Measurements from ENCODE around the gene EIF4ENIF1.
A peak's percentile ranks its signal among the peaks of the same experiment; 100 is the strongest.
"Not testable (repeated sequence)": the region's sequence is repeated elsewhere in the genome, so short reads cannot be mapped to it uniquely, and the experiment has no call there.

The EIF4ENIF1 gene

DNA sequence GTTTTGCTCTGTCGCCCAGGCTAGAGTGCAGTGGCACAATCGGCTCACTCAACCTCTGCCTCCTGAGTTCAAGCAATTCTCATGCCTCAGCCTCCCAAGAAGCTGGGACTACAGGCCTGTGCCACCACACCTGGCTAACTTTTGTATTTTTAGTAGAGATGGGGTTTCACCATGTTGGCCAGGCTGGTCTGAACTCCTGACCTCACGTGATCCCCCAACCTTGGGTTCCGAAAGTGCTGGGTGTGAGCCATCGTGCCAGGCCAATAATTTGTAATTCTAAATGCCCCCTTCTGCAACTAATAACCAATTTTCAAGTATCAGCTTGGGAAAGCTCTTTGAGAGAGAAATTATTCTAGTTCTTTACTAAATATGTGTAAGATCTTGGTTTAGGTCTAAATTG is 3.7 kb upstream of the EIF4ENIF1 start:
- DNase-seq = not testable (repeated sequence)

DNA sequence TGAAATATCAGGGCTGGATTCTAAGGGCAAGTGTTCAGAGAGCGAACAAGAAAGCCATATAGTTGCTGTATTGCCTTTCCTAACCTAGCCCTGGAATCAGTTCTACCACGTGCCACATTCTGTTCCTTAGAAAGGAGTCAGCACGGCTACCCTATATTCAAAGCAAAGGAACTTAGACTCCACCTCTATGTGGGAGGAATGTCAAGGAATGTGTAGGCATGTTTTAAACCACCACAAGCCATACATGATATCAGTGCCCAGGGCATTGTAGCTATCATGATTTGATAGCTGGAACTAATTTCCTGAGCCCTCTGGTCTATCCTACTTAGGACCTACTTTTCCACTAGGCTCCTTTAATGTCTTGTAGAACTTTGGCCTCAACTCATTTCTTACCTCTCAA is 2.5 kb upstream of the EIF4ENIF1 start:
- DNase-seq = no peak

DNA sequence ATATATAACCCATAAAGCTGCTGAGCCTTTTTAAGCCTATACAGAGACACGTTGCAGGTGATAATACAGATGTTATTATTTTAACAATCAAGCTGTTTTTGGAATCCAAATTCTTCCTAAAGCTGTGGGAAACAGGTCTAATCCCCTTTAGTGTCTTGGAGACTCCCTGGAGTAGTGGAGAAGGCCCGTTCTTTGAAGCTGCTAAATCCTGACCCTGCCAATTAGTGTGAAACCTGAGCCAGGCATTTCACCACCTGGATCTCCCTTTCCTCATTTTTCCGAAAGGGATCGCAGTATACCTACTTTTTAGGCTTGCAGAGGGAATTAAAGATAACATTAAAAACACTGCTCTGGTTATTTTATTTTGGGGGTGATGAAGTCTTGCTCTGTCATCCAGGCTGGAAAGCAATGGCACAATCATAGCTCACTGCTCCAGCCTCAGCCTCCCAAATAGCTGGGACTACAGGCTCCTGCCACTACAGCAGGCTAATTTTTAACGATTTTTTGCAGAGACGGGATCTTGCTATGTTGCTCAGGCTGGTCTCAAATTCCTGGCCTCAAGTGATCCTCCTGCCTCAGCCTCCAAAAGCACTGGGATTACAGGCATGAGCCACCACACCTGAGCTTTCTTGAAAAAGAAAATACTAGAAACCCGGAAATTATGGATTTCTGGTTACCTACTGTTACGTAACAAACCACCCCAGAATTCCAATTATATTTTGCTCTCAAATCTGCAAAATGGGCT is 1.7 kb upstream of the EIF4ENIF1 start:
- no peak for DNase-seq

DNA sequence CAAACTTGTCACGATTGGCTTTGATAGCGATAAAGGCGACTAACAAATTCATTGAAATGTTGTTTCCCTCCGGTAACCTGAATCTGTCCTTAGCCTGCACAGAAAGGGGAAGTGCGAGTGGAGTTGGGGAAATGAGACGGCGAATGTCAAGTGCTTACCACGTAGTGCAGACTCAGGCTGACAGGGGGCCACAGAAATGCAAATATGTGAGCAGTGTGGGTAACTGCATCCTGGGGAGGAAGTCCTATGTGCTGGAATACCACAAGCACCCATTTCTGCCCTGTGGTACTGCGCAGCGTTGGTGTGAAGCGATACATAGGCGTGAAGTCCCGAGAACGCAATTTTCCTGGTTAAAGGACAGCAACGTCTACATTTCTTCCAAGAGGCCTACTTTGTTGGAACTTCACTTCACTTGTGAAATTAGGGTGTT is 869 bp upstream of the EIF4ENIF1 start:
- DNase-seq = peak; percentile 75

DNA sequence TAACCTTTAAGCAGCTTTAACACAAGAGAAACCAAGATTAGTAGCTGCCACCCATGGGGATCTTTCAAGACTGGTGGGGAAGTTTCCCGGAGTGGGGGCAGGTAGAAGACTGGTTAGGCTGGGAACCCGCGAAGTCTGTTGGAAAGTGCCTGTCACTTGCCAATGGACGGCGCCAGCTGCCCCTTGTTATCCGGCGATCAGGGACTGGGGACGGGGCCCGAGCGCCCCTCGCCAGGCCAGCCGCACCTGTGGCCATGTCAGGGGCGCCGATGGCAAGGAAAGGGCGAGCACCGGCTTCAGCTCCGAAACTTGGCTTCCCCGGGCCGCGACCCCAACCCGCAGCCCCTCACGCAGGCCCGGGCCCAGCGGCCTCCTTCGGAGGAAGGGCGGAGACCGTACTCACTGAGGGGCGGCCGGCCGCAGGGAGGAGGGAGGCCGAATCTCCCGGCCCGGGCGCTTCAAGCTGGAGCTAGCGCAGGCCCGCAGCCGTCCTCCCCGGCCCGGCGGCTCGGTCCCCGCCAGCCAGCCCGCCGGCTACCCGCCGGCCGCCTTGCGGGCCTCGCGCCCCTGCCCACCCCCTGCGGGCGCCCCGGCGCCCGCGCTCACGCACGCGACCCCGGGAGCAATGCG is 539 bp downstream of the EIF4ENIF1 start:
- DNase-seq = peak; percentile 39

DNA sequence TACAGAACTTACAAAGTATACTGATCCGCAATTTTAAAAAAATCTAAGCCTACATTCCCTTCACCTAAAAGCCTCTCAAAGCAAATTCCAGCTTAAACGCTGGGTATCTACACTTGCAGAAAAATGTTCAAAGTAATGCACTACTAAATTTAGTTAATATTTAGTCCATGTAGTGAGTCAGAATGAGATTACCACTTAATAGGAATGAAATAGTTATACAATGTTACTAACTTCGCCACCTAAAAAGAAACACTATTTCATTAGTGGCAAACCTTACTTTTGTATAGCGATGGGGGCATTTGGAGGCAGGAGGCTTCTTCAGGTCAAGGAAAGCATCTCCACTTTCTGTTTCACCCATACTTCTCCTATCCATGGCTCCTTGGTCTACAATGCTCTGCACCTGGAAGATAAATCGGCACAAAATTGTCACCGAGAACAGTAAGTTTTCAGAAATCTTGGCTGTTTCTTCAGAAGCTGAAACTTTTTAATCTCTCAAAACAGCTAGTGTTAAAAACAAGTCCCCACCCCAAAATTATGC is 1.2 kb downstream of the EIF4ENIF1 start:
- DNase-seq = no peak

DNA sequence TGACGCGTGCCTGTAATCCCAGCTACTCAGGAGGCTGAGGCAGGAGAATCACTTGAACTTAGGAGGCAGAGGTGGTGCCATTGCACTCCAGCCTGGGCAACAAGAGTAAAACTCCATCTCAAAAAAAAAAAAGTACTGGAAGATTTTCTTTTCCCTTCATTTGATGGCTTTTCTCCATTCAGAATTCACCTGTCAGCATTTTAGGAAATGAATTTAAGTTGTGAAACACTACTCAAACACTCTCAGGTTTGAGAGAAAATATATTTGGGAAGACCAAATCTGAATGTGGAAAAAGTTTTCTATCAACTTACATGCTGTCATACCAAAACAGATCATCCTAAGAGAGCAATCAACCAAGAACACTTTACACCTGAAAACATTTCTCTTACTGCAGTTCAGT is 2.7 kb downstream of the EIF4ENIF1 start:
- no peak for DNase-seq

DNA sequence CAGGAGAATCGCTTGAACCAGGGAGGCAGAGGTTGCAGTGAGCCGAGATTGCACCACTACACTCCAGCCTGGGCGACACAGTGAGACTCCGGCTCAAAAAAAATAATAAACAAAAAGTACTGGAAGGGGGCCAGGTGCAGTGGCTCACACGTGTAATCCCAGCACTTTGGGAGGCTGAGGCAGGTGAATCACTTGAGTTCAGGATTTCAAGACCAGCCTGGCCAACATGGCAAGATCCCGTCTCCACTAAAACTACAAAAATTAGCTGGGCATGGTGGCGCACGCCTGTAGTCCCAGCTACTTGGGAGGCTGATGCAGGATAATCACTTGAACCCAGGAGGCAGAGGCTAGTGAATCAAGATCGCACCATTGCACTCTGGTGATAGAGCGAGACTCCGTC is 3.3 kb downstream of the EIF4ENIF1 start:
- not testable (repeated sequence) for DNase-seq

DNA sequence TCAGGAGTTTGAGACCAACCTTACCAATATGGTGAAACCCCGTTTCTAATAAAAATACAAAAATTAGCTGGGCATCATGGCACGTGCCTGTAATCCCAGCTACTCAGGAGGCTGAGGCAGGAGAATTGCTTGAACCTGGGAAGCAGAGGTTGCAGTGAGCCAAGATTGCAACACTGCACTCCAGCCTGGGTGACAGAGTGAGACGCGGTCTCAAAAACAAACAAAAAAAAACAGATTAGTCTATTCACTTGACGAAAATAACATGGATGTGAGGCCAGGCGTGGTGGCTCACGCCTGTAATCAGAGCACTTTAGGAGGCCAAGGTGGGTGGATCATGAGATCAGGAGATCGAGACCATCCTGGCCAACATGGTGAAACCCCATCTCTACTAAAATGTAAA is 7.2 kb downstream of the EIF4ENIF1 start:
- not testable (repeated sequence) for DNase-seq

DNA sequence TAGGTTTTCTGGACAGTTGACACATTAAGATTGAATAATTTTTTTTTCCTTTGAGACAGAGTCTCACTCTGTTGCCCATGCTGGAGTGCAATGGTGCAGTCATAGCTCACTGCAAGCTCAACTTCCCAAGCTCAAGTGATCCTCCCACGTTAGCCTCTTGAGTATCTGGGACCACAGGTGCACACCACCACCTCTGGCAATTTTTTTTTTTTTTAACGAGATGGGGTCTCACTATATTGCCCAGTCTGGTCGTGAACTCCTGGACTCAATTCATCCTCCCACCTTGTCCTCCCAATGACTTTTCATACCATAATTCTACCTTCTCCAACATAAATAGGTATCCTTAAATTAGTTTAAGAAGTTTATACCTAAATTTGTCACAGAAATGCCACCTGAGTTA is 8.5 kb downstream of the EIF4ENIF1 start:
- DNase-seq = no peak

DNA sequence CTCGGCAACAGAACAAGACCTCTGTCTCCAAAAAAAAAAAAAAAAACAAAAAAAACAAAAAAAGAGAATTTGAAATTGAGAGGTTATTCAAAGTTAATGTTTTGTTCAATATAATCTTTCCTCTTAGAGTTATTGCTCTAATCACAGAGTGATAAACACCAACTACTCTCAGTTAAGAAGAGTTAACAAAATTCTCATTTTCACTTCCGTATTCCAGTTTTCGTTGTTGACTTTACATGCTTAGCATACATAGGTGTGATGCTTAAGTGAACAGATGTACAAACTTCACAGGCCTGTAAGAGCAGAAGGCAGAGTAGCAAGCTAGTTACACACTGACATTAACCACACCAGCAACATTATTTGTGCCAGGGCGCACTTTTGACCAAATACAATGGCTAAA is 12.3 kb downstream of the EIF4ENIF1 start:
- no peak for DNase-seq

DNA sequence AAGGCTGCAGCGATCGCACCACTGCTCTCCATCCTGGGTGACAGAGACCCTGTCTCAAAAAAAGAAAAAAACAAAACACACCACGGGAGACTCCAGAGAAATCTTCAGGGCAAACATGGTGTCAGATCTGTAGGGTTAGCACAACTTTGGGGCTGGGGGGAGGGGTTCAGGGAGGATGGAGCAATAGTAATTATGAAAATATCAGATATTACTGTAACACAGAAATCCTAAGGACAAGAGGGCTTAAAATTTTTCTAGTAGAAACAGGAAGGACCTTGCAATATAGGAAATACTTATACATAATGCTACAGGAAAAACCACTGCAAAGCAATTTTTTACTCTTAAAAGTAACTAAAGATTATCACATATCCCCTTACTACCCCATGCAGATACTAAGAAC is 13.8 kb downstream of the EIF4ENIF1 start:
- no peak for DNase-seq

DNA sequence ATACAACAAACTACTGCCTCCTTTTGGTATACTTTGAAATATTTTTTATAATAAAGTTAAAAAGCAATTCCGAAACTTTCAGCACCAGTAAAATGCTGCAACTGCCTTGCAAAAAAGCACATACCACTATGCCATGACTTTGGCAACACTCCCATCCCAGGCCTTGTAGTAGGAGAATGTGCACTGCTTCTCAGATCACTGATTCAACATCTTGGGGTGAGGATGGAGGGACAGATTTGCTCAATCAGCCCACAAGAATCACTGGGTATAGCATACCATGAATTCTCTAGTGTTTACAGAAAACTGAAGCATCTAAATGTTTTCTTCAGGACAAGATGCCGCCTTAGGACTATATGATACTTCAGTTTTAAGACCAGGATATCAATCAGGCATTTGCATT is 14.9 kb downstream of the EIF4ENIF1 start:
- no peak for DNase-seq

DNA sequence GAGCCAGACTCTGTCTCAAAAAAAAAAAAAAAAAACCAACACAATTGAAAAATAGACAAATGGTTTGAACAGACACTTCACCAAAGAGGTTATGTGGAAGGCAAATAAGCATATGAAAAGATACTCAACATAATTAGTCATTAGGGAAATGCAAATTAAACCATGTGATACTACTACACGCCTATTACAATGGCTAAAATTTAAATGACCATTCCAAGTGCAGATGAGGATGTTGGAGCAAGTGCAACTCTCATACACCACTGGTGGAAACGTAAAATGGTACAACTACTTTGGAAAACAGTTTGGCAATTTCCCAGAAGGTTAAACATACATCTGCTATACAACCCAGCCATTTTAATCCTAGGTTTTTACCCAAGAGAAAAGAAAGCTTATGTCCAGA is 24.3 kb downstream of the EIF4ENIF1 start:
- DNase-seq = no peak

DNA sequence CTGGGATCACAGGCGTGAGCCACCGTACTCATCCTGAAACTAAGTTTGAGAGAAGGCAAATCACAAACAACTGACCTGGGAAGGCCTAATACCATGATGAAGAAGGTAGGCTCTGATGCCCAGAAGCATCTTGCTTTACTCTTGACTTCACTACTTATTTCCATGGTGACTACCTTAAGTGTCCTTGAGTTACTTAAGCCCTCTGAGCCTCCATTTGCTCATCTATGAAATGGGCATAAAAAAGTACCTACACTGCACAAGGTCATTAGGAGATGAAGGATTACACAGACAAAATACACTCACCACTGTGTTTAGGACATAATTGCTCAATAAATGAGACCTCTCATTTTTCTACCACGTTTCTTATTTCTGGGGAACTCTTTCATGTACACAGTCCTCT is 27.9 kb downstream of the EIF4ENIF1 start:
- no peak for DNase-seq

DNA sequence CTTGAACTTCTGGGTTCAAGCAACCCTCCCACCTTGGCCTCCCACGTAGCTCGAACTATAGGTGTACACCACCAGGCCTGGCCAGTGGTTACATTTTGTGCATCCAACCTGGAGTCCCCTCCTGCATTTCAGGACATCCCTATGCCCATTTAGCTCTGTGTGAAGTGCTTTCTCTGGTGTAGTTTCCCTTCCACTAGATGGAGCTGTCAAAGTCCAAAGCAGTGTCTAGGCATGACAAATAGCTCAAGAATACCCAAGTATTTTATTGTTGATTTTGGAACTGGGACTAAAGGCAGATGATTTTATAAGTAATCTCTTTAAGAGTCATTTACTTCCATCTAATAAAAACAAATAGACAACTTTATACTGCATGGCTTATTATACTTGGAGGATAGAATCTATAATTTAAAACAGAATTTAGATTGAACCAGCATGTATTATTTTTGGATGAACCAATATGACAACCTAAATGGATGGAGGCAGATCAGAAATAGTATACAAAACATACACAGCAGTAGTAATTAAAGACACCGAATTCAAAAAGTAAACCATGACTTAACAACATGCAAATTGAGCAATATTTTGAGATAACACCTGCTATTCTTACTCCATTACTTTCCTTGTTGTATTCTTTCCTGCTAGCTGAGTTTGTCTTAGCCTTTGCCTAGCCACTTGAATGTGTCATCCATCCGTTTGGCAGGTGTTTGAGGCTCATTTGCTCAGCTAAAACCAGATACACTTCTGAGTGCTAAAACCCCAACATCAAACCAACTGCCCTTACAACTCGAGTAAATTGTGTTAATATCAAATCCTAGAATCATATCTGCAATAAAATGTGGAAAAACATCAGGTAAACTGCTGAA is 37.7 kb downstream of the EIF4ENIF1 start:
- DNase-seq = no peak

DNA sequence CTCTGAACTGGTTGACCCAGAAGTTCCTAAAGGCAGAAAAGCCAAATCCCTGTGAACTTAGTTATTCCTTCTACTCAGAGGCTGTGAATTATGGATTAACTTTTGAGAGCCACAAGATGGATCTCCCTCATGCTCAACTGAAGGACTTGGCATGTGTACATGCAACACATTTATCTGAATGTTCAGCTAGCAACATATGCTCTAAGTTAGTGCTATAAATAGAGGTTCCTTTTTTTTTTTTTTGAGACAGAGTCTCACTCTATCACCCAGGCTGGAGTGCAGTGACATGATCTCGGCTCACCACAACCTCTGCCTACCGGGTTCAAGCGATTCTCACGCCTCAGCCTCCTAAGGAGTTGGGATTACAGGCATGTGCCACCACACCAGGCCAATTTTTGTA is 40.1 kb downstream of the EIF4ENIF1 start:
- no peak for DNase-seq

DNA sequence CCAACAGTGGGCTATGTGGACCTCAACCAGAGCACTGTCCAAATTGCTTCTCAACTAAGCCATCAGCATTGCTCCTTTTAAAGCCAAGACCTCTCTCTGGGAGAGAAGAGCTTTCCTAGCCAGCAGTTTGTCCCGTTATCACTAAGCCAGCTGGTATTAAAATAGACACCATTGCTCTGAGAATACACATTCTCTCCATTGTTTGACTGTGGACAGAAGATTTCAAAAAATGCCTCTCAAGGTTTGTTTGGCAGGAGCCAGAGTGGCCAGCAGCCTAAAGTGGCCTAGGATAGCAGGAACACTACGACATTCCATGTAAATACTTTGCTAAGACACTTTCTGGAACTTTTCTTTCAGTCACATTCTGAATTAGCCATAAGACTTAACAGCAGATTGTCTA is 41.3 kb downstream of the EIF4ENIF1 start:
- DNase-seq = no peak

DNA sequence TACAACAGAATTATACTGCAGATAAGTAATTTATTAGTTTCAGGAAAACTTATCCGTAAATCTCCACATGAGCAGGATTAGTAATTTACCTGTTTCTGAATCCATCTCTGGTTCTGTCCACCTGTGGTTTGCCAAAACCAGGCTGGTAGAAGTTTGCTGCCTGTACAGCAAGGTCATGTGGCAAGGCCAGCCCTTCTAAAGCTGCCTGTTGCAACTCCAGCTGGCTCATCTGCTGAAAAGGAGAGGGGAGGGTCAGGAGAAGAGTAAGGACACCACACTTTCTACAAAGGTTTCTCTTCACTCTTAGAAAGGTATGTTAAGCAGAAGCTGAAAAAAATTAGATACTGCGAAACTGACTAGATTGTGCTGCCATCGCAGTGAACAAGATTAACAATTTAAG is 42.3 kb downstream of the EIF4ENIF1 start:
- DNase-seq = no peak

DNA sequence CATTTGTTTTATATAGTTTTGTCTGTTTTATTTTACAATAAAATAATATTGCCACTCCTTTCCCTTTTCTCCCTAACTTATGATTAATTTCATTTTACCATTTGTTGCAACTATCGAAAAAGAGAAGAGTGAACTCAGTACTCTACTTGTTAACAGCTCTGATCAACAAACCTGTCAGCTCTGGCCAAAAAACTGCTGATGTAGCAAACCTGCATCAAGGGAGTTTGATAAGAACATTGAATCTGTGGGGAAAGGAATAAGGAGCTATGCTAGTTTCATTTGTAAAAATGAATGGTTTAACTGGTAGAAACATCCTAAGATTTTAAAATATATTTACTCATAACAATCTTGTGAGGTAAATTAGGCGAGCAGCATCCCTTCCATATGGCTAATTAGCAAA is 42.9 kb downstream of the EIF4ENIF1 start:
- no peak for DNase-seq

DNA sequence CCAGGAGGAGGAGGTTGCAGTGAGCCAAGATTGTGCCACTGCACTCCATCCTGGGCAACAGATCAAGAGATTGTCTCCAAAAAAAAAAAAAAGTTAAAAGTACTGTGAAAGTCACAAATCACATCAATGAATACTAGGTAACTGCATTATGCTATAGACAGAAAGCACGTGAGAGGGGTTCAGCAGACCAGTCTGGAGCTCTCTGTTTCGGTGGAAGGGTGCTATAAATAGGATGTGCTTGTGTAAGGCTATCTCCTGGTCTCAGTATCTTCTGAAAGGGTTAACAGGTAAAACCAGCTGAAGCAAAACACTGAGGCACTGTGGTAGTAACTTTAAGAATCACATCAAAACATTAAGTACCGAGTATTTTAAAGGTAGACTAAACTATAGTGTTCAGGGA is 43.4 kb downstream of the EIF4ENIF1 start:
- DNase-seq = no peak

DNA sequence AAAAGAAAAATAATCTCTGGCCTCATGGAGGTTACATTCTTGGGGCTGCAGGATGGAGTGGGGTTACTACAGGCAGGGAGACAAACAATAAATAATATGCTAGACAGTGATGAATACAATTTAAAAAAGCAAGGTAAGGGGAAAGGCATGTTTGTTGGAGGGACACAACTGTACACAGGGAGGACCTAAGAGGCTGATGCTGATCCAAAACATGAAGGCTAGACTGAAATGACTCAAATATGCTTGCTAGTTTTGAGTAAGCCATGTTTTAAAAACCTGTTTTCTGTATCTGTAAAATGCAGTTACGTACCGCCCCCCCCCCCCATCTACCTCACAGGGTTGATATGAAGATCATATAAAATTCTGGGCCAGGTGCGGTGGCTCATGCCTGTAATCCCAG is 44.0 kb downstream of the EIF4ENIF1 start:
- DNase-seq = no peak

DNA sequence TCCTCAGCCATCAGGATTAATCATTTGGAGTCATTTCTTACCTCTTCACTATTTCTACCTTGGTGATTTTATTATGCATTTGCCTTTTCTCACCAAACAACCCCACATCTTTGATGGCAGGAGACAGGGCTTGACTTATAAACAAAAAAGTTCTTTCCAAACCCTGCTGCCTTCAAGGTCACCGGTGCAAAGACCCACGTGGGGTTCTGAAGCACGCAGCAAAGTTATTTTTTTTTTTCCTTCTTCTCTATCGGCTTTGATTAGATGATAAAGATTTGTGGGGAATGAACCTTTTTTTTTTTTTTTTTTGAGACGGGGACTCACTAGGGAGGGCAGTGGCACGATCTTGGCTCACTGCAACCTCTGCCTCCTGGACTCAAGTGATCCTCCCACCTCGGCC is 46.1 kb downstream of the EIF4ENIF1 start:
- DNase-seq = no peak

All from femur (tissue), 1 donor.